ENCODE measurements around the gene HOXB9. TPM values are rescaled to one million over a fixed set of nuclear protein-coding genes. Genes with fewer than 3 reads are reported as not detected.

HOXB9 gene
- total RNA-seq: not detected in 2 replicates

GRCh38 chr17:48626245-48627117 is at the start of gene HOXB9:
Gene HOXB9 (minus strand): TSS chr17:48626358. CDS start chr17:48626269, 89 bp downstream.

GRCh38 chr17:48615047-48615962 is 10.9 kb downstream of the HOXB9 start, which contains the start of gene HOXB8:
Gene HOXB8 (minus strand): TSS chr17:48615292. CDS start chr17:48614704, 588 bp downstream.

GRCh38 chr17:48610282-48611211 is 15.6 kb downstream of the HOXB9 start, which contains the start of gene HOXB7:
Gene HOXB7 (minus strand): TSS chr17:48611017. CDS start chr17:48610918, 99 bp downstream.

GRCh38 chr17:48604770-48605329 is 21.3 kb downstream of the HOXB9 start, which contains the start of gene HOXB6:
Gene HOXB6 (minus strand): TSS chr17:48604986. CDS start chr17:48598150, 6,836 bp downstream.

GRCh38 chr17:48593126-48593829 is 32.9 kb downstream of the HOXB9 start, which contains the start of gene HOXB5:
Gene HOXB5 (minus strand): TSS chr17:48593779. CDS start chr17:48593682, 97 bp downstream.

GRCh38 chr17:48589831-48590606 is 36.1 kb downstream of the HOXB9 start, which contains the start of gene HOXB3:
Gene HOXB3 (minus strand): TSS chr17:48590241. CDS start chr17:48552474, 37,767 bp downstream.

GRCh38 chr17:48577946-48578615 is 48.1 kb downstream of the HOXB9 start, which contains the start of gene HOXB4:
Gene HOXB4 (minus strand): TSS chr17:48578350. CDS start chr17:48578319, 31 bp downstream.

Other genes starting within 250 kb of the HOXB9 start
- gene SKAP1, start 196.1 kb downstream of the HOXB9 start, total RNA-seq: not detected in 2 replicates
- gene HOXB1, start 95.3 kb downstream of the HOXB9 start, total RNA-seq: not detected in 2 replicates
- gene HOXB2, start 81.2 kb downstream of the HOXB9 start, total RNA-seq: 7.5 and 12.0 TPM in 2 replicates
- gene HOXB4, start 48.0 kb downstream of the HOXB9 start, total RNA-seq: 3.1 and 4.6 TPM in 2 replicates
- gene HOXB3, start 36.1 kb downstream of the HOXB9 start, total RNA-seq: 8.4 and 11.1 TPM in 2 replicates
- gene HOXB5, start 32.6 kb downstream of the HOXB9 start, total RNA-seq: 0.20 and 0.50 TPM in 2 replicates
- gene HOXB6, start 21.4 kb downstream of the HOXB9 start, total RNA-seq: 2.3 and 3.0 TPM in 2 replicates
- gene HOXB7, start 15.3 kb downstream of the HOXB9 start, total RNA-seq: 1.6 and 1.8 TPM in 2 replicates
- 0.10 TPM in 1 of 2 replicates, not detected in the other for gene HOXB8, start 11.1 kb downstream of the HOXB9 start, total RNA-seq
- gene PRAC1, start 96.2 kb upstream of the HOXB9 start, total RNA-seq: not detected in 2 replicates
- not detected in 2 replicates for gene PRAC2, start 96.8 kb upstream of the HOXB9 start, total RNA-seq
- not detected in 2 replicates for gene HOXB13, start 102.4 kb upstream of the HOXB9 start, total RNA-seq
- under 0.01 TPM in 1 of 2 replicates, not detected in the other for gene TTLL6, start 190.9 kb upstream of the HOXB9 start, total RNA-seq
- 47.5 and 49.1 TPM in 2 replicates for gene CALCOCO2, start 204.7 kb upstream of the HOXB9 start, total RNA-seq